Osteoblast (primary cell): ENCODE measurements around the gene PTOV1. TPM values are rescaled to one million over a fixed set of nuclear protein-coding genes. Genes with fewer than 3 reads are reported as not detected.
A peak's percentile ranks its signal among the peaks of the same experiment; 100 is the strongest.

Experiments used
- DNase-seq: peaks from one replicate; pipeline ENCODE4 v3.0.0; 2011; ENCODE audit warnings: low spot score, mixed read lengths; ENCODE audit not compliant: insufficient read length; ENCODE audit errors: missing footprints
- H2AFZ ChIP-seq: 2 replicates; pipeline ENCODE4 v1.6.0; 2011; ENCODE audit warnings: mild to moderate bottlenecking, low read length
- H3K27ac ChIP-seq: 2 replicates; pipeline ENCODE4 v1.5.1; 2011; ENCODE audit warnings: mild to moderate bottlenecking, low read depth, low read length, moderate library complexity
- H3K27me3 ChIP-seq: 2 replicates; pipeline ENCODE4 v1.6.0; 2012; ENCODE audit warnings: mild to moderate bottlenecking, control low read depth, inconsistent platforms, low read length, moderate library complexity; ENCODE audit not compliant: insufficient read depth
- H3K36me3 ChIP-seq: 2 replicates; pipeline ENCODE4 v1.5.1; 2011; ENCODE audit warnings: mild to moderate bottlenecking, low read length, control low read depth, moderate library complexity; ENCODE audit not compliant: insufficient read depth
- H3K4me1 ChIP-seq: 2 replicates; pipeline ENCODE4 v1.5.1; 2011; ENCODE audit warnings: mild to moderate bottlenecking, low read length, control low read depth, moderate library complexity; ENCODE audit not compliant: insufficient read depth
- H3K4me2 ChIP-seq: 2 replicates; pipeline ENCODE4 v1.6.0; 2011; ENCODE audit warnings: mild to moderate bottlenecking, low read length; ENCODE audit not compliant: insufficient read depth
- H3K4me3 ChIP-seq: fragments of 200-600 bp; sonication (generic); 3 replicates; pipeline ENCODE4 v1.5.1; 2012; ENCODE audit warnings: mild to moderate bottlenecking, low read length, inconsistent platforms; ENCODE audit not compliant: insufficient read depth
- H3K79me2 ChIP-seq: 2 replicates; pipeline ENCODE4 v1.6.0; 2012; ENCODE audit warnings: mild to moderate bottlenecking, low read length, control low read depth, inconsistent platforms; ENCODE audit not compliant: insufficient read depth
- H3K9me3 ChIP-seq: 2 replicates; pipeline ENCODE4 v1.5.1; 2011; ENCODE audit warnings: low read depth, low read length, control low read depth
- H4K20me1 ChIP-seq: 2 replicates; pipeline ENCODE4 v1.6.0; 2012; ENCODE audit warnings: mild to moderate bottlenecking, low read length, control low read depth; ENCODE audit not compliant: insufficient read depth
- CTCF ChIP-seq: IDR thresholded peaks from 2 replicates; pipeline ENCODE4 v1.5.1; 2011; ENCODE audit warnings: mild to moderate bottlenecking, low read depth, low read length, moderate library complexity; ENCODE audit errors: extremely low read depth
- total RNA-seq: library from RNA; depleted of rRNA; stranded (reverse); fragments of >200 nt; gene quantifications from 2 replicates; pipeline ENCODE4 v1.2.3, GENCODE V29; 2012

Gene PTOV1
- total RNA-seq, 1 donor, result 39.4 TPM

- no peaks in the 10 kb centered on the region for H3K27me3 ChIP-seq
- peaks cover 30% of the 10 kb centered on the region for H3K4me1 ChIP-seq
- H3K79me2 ChIP-seq, result peaks cover 24% of the 10 kb centered on the region
- H4K20me1 ChIP-seq, result peaks cover 23% of the 10 kb centered on the region
- H3K4me2 ChIP-seq, result peak overlapping the region; percentile 17
- H2AFZ ChIP-seq, result no peak overlapping the region
- H3K9me3 ChIP-seq, result no peaks in the 10 kb centered on the region
- H3K36me3 ChIP-seq, result no peaks in the 10 kb centered on the region
- H3K4me3 ChIP-seq, result no peak overlapping the region
- TF ChIP-seq CTCF, result no peak
- DNase-seq, result peak; percentile 96
- peak overlapping the region; percentile 2 for H3K27ac ChIP-seq
These were observed 2.9 kb upstream of the PTOV1 start for GRCh38 chr19:49847731-49848696.

- no peaks in the 10 kb centered on the region for H3K36me3 ChIP-seq
- no peak for DNase-seq
- no peaks in the 10 kb centered on the region for H3K9me3 ChIP-seq
- no peak overlapping the region for H3K4me3 ChIP-seq
- peaks cover 31% of the 10 kb centered on the region for H4K20me1 ChIP-seq
- H3K27me3 ChIP-seq, result no peaks in the 10 kb centered on the region
- H3K27ac ChIP-seq, result peak overlapping the region; percentile 2
- H2AFZ ChIP-seq, result no peak overlapping the region
- TF ChIP-seq CTCF, result no peak
- H3K4me2 ChIP-seq, result no peak overlapping the region
- H3K79me2 ChIP-seq, result peaks cover 31% of the 10 kb centered on the region
- H3K4me1 ChIP-seq, result peaks cover 37% of the 10 kb centered on the region
These were observed 2.0 kb upstream of the PTOV1 start for GRCh38 chr19:49848938-49849337.

GRCh38 chr19:49849433-49850220 is 1.3 kb upstream of the PTOV1 start:
- peak overlapping the region; percentile 84 for H3K4me2 ChIP-seq
- no peaks in the 10 kb centered on the region for H3K9me3 ChIP-seq
- no peaks in the 10 kb centered on the region for H3K27me3 ChIP-seq
- H2AFZ ChIP-seq, result no peak overlapping the region
- H4K20me1 ChIP-seq, result peaks cover 38% of the 10 kb centered on the region
- peaks cover 37% of the 10 kb centered on the region for H3K4me1 ChIP-seq
- no peak for DNase-seq
- peaks cover 38% of the 10 kb centered on the region for H3K79me2 ChIP-seq
- H3K4me3 ChIP-seq, result peak overlapping the region; percentile 95
- H3K27ac ChIP-seq, result peak overlapping the region; percentile 92
- no peak for TF ChIP-seq CTCF
- no peaks in the 10 kb centered on the region for H3K36me3 ChIP-seq

- H3K36me3 ChIP-seq, result peaks cover 3% of the 10 kb centered on the region
- peaks cover 37% of the 10 kb centered on the region for H3K4me1 ChIP-seq
- no peaks in the 10 kb centered on the region for H3K27me3 ChIP-seq
- H3K4me2 ChIP-seq, result peak overlapping the region; percentile 84
- peaks cover 42% of the 10 kb centered on the region for H3K79me2 ChIP-seq
- H4K20me1 ChIP-seq, result peaks cover 39% of the 10 kb centered on the region
- TF ChIP-seq CTCF, result no peak
- H3K27ac ChIP-seq, result peak overlapping the region; percentile 92
- no peaks in the 10 kb centered on the region for H3K9me3 ChIP-seq
- peak overlapping the region; percentile 95 for H3K4me3 ChIP-seq
- no peak for DNase-seq
- peak overlapping the region; percentile 63 for H2AFZ ChIP-seq
These were observed 805 bp upstream of the PTOV1 start for GRCh38 chr19:49850221-49850486.
